Measurements from ENCODE around the gene FAM47B. TPM values are rescaled to one million over a fixed set of nuclear protein-coding genes. Genes with fewer than 3 reads are reported as not detected.

The FAM47B gene
- total and polyA plus RNA-seq, 12 donors = not detected

- Histone ChIP-seq H3K4me3 (no peak overlapping the region), H3K27ac (no peak overlapping the region), H3K36me3 (replicated peaks in 1 of 2) (no peaks in the 10 kb centered on the region), H3K9me3 (replicated peaks in 1 of 3) (no peaks in the 10 kb centered on the region), H3K27me3 (no peaks in the 10 kb centered on the region), H3K4me1 (replicated peaks in 1 of 2) (no peaks in the 10 kb centered on the region)
- intact Hi-C loops (cut with DNase I) = no loop called here
- WGBS, 4 donors = 88 to 100% (median 93%) methylated on average over 1 of the region's 1 CpG
- no peak for TF ChIP-seq POLR2A (IDR thresholded peaks at IDR 0.05)
- no peak for TF ChIP-seq CTCF (IDR thresholded peaks at IDR 0.05)
- DNase-seq = no peak
Observed at GRCh38 chrX:34987646-34988045, 45.0 kb downstream of the FAM47B start.

Data from adrenal gland (tissue), 12 donors.